Measurements from ENCODE around the gene ITCH.
"Not testable (repeated sequence)": the region's sequence is repeated elsewhere in the genome, so short reads cannot be mapped to it uniquely, and the experiment has no call there.

DNA sequence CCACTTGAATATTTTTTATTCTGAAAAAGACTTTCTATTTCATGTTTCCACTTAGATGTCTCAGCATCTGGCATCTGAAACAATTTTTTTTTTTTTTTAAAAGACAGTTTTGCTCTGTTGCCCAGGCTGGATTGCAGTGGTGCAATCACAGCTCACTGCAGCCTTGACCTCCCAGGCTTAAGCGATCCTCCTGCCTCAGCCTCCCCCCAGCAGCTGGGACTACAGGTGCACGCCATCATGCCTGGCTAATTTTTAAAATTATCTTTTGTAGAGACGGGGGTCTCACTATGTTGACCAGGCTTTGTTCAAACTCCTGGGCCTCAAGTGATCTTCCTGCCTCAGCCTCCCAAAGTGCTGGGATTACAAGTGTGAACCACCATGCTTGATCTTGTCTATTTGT, 42.9 kb downstream of the ITCH start:
- not testable (repeated sequence) for TF ChIP-seq EP300, CTCF (IDR thresholded peaks at IDR 0.05)
